ENCODE results near the gene DLG2. TPM values are rescaled to one million over a fixed set of nuclear protein-coding genes. Genes with fewer than 3 reads are reported as not detected.
"Not testable (repeated sequence)": the region's sequence is repeated elsewhere in the genome, so short reads cannot be mapped to it uniquely, and the experiment has no call there.

DLG2 gene
- total RNA-seq, 1 donor from 2014 or later, result 5.9 TPM

DNA sequence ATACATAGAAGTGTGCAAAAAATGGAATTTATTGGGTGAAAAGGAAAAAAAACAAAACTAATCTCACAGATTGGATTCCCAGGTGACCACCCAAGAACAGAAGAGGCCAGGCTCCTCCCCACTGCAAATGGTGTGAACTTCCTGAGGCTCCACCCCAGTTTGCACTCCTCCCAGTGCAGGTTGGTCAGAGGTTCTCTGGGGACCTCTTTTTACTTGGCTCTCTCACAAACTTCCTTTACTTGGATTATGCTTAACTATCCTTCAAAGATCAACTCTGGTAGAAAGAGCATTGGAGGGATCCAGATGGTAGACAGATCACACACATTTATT lies 2202.0 kb downstream of the DLG2 start:
- TF ChIP-seq, protein P1, sequence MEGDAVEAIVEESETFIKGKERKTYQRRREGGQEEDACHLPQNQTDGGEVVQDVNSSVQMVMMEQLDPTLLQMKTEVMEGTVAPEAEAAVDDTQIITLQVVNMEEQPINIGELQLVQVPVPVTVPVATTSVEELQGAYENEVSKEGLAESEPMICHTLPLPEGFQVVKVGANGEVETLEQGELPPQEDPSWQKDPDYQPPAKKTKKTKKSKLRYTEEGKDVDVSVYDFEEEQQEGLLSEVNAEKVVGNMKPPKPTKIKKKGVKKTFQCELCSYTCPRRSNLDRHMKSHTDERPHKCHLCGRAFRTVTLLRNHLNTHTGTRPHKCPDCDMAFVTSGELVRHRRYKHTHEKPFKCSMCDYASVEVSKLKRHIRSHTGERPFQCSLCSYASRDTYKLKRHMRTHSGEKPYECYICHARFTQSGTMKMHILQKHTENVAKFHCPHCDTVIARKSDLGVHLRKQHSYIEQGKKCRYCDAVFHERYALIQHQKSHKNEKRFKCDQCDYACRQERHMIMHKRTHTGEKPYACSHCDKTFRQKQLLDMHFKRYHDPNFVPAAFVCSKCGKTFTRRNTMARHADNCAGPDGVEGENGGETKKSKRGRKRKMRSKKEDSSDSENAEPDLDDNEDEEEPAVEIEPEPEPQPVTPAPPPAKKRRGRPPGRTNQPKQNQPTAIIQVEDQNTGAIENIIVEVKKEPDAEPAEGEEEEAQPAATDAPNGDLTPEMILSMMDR (conservative IDR thresholded peaks at IDR 0.05), result no peak
- H3K27me3 Mint-ChIP-seq, result no peaks in the 10 kb centered on the region
- H3K27ac Mint-ChIP-seq, result no peak overlapping the region
- peaks cover 8% of the 10 kb centered on the region for H3K4me1 Mint-ChIP-seq (ENCODE audit: unreplicated experiment)
- no peak for DNase-seq (ENCODE audit: extremely low spot score, unreplicated experiment)
- peaks cover 3% of the 10 kb centered on the region for H3K36me3 Mint-ChIP-seq
- no peak overlapping the region for H3K4me3 Mint-ChIP-seq
- peaks cover 5% of the 10 kb centered on the region for H3K9me3 Mint-ChIP-seq

DNA sequence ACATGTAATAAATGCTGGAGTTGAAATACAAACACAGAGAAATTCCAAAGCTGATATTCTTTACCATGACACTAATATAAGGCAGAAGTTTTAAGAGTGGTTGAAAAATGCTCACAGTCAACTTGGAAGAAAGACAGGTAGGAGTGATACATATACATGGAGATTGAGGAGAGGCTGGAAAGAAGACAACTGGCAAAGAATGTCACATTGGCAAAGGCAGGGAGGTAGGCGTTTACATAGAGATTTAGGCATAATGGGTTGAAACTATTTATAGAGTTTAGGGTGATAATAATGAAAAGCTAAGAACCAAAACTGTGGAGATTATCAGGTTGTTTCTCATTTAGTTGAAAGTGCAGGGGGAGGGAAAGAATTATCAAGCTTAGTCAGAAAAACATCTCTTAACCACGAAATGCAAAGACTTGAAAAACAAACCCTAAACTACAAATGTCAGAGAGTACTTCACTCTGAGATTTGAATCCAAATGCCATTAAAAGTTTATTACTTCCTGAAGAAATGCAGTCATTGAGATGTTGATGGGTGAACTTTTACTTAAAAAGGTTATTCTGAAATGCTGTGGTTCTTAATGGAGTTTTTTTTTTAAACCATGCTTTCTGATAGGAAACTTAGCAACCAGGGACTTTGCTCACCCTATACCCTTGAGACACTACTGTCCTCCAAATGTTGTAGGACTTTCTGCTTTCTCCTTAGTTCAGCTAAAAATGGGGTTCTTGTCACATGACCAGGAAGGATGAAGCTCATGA lies 2202.6 kb downstream of the DLG2 start:
- Mint-ChIP-seq H3K36me3 (peaks cover 3% of the 10 kb centered on the region), H3K4me3 (no peak overlapping the region), H3K9me3 (peaks cover 5% of the 10 kb centered on the region), H3K27ac (no peak overlapping the region), H3K27me3 (no peaks in the 10 kb centered on the region), H3K4me1 (ENCODE audit: unreplicated experiment) (peaks cover 8% of the 10 kb centered on the region)
- TF ChIP-seq, protein P1 (conservative IDR thresholded peaks at IDR 0.05), result no peak
- DNase-seq (ENCODE audit: extremely low spot score, unreplicated experiment), result no peak

DNA sequence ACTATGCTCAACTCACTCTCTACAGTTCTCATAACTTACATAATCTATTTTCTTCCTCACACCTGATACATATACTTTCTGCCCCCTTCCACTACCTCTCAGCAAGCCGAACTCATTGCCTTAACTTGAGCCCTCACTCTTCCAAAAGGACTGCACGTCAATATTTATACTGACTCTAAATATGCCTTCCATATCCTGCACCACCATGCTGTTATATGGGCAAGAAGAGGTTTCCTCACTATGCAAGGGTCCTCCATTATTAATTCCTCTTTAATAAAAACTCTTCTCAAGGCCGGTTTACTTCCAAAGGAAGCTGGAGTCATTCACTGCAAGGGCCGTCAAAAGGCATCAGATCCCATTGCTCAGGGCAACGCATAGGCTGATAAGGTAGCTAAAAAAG lies 2204.5 kb downstream of the DLG2 start:
- not testable (repeated sequence) for H3K27ac Mint-ChIP-seq; H3K27me3 Mint-ChIP-seq; H3K4me1 Mint-ChIP-seq (ENCODE audit: unreplicated experiment); H3K9me3 Mint-ChIP-seq; H3K36me3 Mint-ChIP-seq; H3K4me3 Mint-ChIP-seq; DNase-seq (ENCODE audit: extremely low spot score, unreplicated experiment)

DNA sequence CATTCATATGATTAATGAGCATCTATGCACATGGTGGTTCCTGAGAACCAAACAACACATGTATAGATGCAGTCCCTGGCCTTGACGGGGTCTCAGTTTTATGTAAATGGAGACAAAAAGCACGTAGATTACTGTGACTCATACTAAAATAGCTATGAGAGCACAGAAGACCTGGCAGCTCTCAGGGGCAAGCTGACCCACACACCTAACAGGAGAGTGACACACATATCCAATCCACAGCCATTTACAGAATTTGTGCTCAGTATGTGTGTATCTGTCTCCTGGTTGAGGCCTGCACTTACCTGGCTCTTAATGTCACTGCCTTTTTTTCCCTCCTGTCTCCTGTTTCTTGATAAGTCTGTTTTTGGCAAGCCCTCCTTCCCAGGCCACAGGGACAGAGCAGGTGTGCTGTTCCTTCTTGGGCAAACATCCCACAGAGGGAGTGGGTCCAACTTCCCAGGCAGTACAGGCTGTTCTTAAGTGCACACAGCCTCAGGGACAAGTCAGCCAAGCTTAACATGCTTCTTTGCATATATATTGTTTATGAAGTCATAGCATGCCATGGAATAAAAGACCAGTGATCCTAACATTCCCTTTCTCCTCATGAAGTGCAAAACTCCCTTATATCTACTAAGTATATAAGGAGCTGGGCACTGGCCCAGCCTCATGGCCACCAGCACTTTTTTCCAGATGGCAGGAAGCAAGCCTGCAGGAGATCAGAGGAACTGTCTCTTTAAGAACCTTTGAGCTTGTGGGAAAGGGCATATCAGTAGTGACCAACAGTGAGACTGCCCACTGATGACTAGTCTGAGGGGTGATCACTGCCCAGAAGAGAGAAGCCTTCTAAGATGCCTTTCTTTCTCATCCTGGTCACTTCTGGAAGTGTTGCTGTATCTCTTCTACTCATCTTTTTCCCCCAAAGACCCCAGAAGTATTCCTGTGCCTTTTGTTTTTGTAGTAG lies 2216.3 kb downstream of the DLG2 start:
- no peak overlapping the region for H3K4me3 Mint-ChIP-seq
- no peak overlapping the region for H3K27ac Mint-ChIP-seq
- no peaks in the 10 kb centered on the region for H3K36me3 Mint-ChIP-seq
- TF ChIP-seq, protein P1 (conservative IDR thresholded peaks at IDR 0.05), result no peak
- H3K4me1 Mint-ChIP-seq (ENCODE audit: unreplicated experiment), result no peaks in the 10 kb centered on the region
- no peak for DNase-seq (ENCODE audit: extremely low spot score, unreplicated experiment)
- H3K27me3 Mint-ChIP-seq, result no peaks in the 10 kb centered on the region
- no peaks in the 10 kb centered on the region for H3K9me3 Mint-ChIP-seq

DNA sequence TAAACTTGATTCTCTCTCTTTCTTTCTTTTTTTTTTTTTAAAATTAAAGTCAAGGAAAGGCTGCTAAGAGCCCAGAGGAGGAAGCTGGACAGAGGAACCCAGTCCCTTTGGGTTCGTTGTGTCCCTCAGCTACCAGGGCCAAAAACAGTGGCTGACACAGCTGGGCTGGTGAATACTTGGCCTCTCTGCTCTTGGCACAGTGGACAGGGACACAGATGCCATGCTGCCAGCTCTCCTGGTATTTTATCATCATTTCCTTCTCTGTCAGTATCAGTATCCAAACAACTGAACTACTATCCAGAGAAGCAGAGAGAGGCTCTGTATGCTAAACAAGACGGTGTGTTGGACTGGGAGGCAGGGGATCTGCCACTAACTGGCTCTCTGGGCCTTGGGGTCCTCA lies 2217.3 kb downstream of the DLG2 start:
- H3K4me3 Mint-ChIP-seq, result no peak overlapping the region
- H3K9me3 Mint-ChIP-seq, result no peaks in the 10 kb centered on the region
- no peaks in the 10 kb centered on the region for H3K36me3 Mint-ChIP-seq
- TF ChIP-seq, protein P1 (conservative IDR thresholded peaks at IDR 0.05), result no peak
- no peaks in the 10 kb centered on the region for H3K27me3 Mint-ChIP-seq
- H3K4me1 Mint-ChIP-seq (ENCODE audit: unreplicated experiment), result peaks cover 3% of the 10 kb centered on the region
- DNase-seq (ENCODE audit: extremely low spot score, unreplicated experiment), result no peak
- no peak overlapping the region for H3K27ac Mint-ChIP-seq

DNA sequence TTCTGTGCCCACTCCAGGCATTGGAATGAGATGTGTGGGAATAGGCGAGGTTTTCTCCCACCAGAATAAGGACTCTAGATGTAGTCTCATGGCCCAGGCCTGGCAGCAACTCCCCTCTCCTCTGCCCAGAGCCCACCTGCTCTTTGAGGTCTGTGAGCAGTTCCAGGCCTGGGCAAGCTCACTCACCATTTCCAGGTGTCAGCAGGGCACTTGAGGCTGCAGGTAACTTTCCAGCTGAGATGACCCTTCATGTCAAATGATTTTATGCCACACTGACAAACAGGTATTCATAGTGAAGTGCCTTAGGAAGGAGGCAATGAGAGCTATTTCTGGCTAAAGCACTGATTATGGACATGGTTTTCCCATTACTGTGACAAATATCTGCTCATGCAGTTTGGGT lies 2217.7 kb downstream of the DLG2 start:
- no peak overlapping the region for H3K27ac Mint-ChIP-seq
- H3K4me1 Mint-ChIP-seq (ENCODE audit: unreplicated experiment), result peaks cover 5% of the 10 kb centered on the region
- no peak for DNase-seq (ENCODE audit: extremely low spot score, unreplicated experiment)

More for the DNA sequence above, 2217.7 kb downstream of the DLG2 start:
- H3K27me3 Mint-ChIP-seq, result no peaks in the 10 kb centered on the region
- TF ChIP-seq, protein P1 (conservative IDR thresholded peaks at IDR 0.05), result no peak
- H3K9me3 Mint-ChIP-seq, result no peaks in the 10 kb centered on the region
- no peak overlapping the region for H3K4me3 Mint-ChIP-seq
- no peaks in the 10 kb centered on the region for H3K36me3 Mint-ChIP-seq
